Transverse colon (tissue), 4 donors: ENCODE measurements around the gene TMC6. TPM values are rescaled to one million over a fixed set of nuclear protein-coding genes. Genes with fewer than 3 reads are reported as not detected.

Experiments used
- DNase-seq: peaks from one replicate; pipeline ENCODE4 v3.0.0-alpha.2; 2019
- H3K27ac ChIP-seq, 4 donors: fragments of 200-600 bp; sonication (generic); 2 replicates each; pipeline ENCODE4 v1.5.1; 2016 to 2018; ENCODE audit warnings: inconsistent platforms in 4 of 4
- H3K27me3 ChIP-seq: fragments of 200-600 bp; sonication (generic); 2 replicates; pipeline ENCODE4 v1.5.1; 2017; ENCODE audit warnings: inconsistent platforms
- H3K36me3 ChIP-seq, 4 donors: fragments of 200-600 bp; sonication (generic); 2 replicates each; pipeline ENCODE4 v1.5.1; 2017 to 2019; ENCODE audit warnings: inconsistent platforms in 4 of 4
- H3K4me1 ChIP-seq, 4 donors: fragments of 200-600 bp; sonication (generic); 2 replicates each; pipeline ENCODE4 v1.5.1; 2017 to 2020; ENCODE audit warnings: inconsistent platforms in 4 of 4
- H3K4me3 ChIP-seq, 4 donors: fragments of 200-600 bp; sonication (generic); 1 replicate in 1 of 4; 2 replicates in 3 of 4; pipeline versions ENCODE4 v1.5.1 to v1.6.1; 2017 to 2019; ENCODE audit warnings: inconsistent platforms in 4 of 4
- H3K9me3 ChIP-seq, 2 donors: fragments of 200-600 bp; sonication (generic); 2 replicates each; pipeline ENCODE4 v1.5.1; 2017 to 2019; ENCODE audit warnings: inconsistent platforms in 2 of 2
- EP300 ChIP-seq: sonication (generic); formaldehyde crosslinking; IDR thresholded peaks from one replicate; pipeline ENCODE4 v1.6.1; 2017; ENCODE audit warnings: antibody characterized with exemption, low read depth
- POLR2A ChIP-seq: fragments of 450-650 bp; IDR thresholded peaks from one replicate; pipeline ENCODE4 v1.6.1; 2016; ENCODE audit warnings: antibody characterized with exemption, mild to moderate bottlenecking, moderate library complexity
- POLR2AphosphoS5 ChIP-seq, 3 donors: sonication (generic); formaldehyde crosslinking; IDR thresholded peaks; one replicate each; pipeline ENCODE4 v1.6.1; 2016; ENCODE audit warnings: antibody characterized with exemption in 3 of 3
- WGBS, 2 donors: methylation state at CpG; one replicate each; pipeline ENCODE4 v1.1.5; 2018; ENCODE audit warnings: low coverage in 1 of 2; 5-methylcytosine and 5-hydroxymethylcytosine counted together
- in situ Hi-C, 4 donors: fragments of 200-750 bp; cut with MboI; loops; one replicate each; pipeline versions ENCODE4 v1.15.0 to v1.15.1; 2017; ENCODE audit warnings: low sequenced_read_pairs in 3 of 4, low pct_ligation_motif_present in 1 of 4, low pct_unique_long_range_greater_than_20kb in 1 of 4
- intact Hi-C: fragments of 100-400 bp; cut with DNase I; formaldehyde crosslinking; loops from one replicate; pipeline ENCODE4 v1.15.1; 2023; ENCODE audit warnings: low total_unique reads
- total RNA-seq, 4 donors: library from RNA; depleted of rRNA; stranded (reverse); fragments of >200 nt; gene quantifications; one replicate each; pipeline ENCODE4 v1.1.0, GENCODE V29; 2016
- TF ChIP-seq, protein P1 (sequence below), 5 experiments: fragments of 200-600 bp in 3 of 5; fragments of 450-650 bp in 2 of 5; sonication (generic) in 3 of 5; IDR thresholded peaks; 1 replicate in 2 of 5; 2 replicates in 3 of 5; pipeline ENCODE4 v1.5.1; 2016 to 2017; ENCODE audit warnings: antibody characterized with exemption in 5 of 5, inconsistent platforms in 3 of 5, mild to moderate bottlenecking in 2 of 5, moderate library complexity in 1 of 5

TMC6 gene
- total RNA-seq, 4 donors from 2014 or later = 39.7 to 181 (median 68.0) TPM

DNA sequence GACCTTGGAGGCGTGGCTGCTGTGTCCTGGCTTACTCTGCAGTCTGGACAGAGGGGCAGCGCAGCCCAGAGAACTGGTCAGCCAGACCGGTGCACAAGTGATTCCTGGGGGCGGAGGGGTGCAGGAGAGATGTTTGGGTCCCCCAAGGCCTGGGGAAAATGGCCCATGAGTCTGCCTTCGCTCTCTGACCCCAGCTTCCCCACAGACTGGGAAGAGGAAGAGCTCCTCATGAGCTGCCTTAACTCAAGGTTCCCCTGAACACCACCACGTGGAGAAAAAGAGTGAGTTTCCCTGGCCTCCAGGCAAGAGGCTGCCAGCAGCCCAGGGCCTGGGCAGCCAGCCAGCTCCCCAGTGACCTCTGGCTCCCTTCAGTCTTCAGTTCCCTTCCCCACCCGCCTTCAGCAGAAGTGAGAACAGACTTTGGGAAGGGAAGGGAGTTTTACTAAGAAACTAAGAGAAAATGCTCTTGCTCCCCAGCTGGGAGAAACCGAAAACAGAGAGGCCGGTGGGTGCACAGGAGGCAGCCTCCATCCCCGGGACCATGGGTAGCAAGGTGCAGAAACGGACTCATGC is 15.7 kb upstream of the TMC6 start:
- TF ChIP-seq, protein P1, sequence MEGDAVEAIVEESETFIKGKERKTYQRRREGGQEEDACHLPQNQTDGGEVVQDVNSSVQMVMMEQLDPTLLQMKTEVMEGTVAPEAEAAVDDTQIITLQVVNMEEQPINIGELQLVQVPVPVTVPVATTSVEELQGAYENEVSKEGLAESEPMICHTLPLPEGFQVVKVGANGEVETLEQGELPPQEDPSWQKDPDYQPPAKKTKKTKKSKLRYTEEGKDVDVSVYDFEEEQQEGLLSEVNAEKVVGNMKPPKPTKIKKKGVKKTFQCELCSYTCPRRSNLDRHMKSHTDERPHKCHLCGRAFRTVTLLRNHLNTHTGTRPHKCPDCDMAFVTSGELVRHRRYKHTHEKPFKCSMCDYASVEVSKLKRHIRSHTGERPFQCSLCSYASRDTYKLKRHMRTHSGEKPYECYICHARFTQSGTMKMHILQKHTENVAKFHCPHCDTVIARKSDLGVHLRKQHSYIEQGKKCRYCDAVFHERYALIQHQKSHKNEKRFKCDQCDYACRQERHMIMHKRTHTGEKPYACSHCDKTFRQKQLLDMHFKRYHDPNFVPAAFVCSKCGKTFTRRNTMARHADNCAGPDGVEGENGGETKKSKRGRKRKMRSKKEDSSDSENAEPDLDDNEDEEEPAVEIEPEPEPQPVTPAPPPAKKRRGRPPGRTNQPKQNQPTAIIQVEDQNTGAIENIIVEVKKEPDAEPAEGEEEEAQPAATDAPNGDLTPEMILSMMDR (IDR thresholded peaks at IDR 0.05) = no peak
- peak in 1 of 3 donors; percentile 36 for TF ChIP-seq POLR2AphosphoS5 (IDR thresholded peaks at IDR 0.05)
- peak; percentile 87 for DNase-seq
- Histone ChIP-seq H3K27me3 (no peaks in the 10 kb centered on the region), H3K4me3 (no peak overlapping the region), H3K36me3 (no peaks in the 10 kb centered on the region), H3K9me3 (no peaks in the 10 kb centered on the region), H3K27ac (peak overlapping the region; percentile 80 to 91 (median 83)), H3K4me1 (peaks cover 22 to 85% (median 59%) of the 10 kb centered on the region in 4 donors)
- 41% methylated on average over 11 of the region's 11 CpGs; no CpG with 5 or more reads in 1 of the 2 donors for WGBS, 2 donors
- in situ Hi-C loops (no loop called here), intact Hi-C loops (no loop called here)

DNA sequence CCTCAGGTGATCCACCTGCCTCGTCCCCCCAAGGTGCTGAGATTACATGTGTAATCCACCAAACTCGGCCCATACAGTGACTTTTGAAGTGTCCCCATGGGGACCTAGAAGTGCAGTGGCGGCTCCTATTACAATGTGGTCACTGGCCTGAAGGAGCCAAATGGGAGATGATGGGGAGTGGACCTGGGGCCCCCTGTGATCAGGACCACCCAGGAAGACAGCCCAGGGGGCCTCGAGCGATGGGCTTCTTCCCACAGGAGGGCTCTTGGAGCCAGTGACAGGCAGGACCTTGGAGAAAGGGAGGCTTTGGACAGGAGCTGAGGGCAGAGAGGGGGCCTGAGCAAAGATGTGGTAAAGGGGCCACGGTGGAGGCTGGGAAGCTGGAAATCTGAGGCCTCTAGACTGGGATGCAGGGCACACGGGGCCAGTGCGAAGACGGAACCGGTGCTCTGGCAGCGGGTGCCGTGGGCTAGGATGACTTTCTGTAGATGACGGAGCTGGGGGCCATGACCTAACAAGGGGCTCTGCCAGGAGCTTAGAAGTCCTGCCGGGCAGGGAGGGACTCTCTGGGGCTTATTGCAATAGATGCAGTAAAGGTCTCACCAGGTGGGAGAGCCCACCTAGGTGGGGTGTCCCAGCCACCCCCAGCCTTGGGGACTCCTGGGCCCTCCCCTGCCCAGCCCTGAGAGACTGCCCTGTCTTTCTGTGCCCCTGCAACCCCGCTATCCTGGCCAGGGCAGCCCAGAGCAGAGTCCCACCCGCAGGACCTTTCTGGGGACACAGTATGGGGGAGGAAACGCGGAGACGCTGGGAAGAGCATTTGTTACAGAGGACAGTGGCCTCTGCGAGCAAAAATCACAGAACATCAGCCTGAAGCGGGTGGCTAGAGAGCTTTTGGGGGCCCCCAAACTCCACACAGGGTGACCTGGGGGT is 14.9 kb upstream of the TMC6 start:
- intact Hi-C loops (no loop called here), in situ Hi-C loops (no loop called here)
- no peak for DNase-seq
- TF ChIP-seq, protein P1 (IDR thresholded peaks at IDR 0.05) = no peak
- TF ChIP-seq POLR2AphosphoS5 (IDR thresholded peaks at IDR 0.05) (no peak), EP300 (no peak), POLR2A (no peak)
- Histone ChIP-seq H3K27me3 (no peaks in the 10 kb centered on the region), H3K4me1 (peaks cover 22 to 80% (median 57%) of the 10 kb centered on the region in 4 donors), H3K36me3 (no peaks in the 10 kb centered on the region), H3K4me3 (no peak overlapping the region), H3K9me3 (no peaks in the 10 kb centered on the region), H3K27ac (peak overlapping the region; percentile 80 to 91 (median 83))
- WGBS, 2 donors = 90% methylated on average over 21 of the region's 21 CpGs; no CpG with 5 or more reads in 1 of the 2 donors

DNA sequence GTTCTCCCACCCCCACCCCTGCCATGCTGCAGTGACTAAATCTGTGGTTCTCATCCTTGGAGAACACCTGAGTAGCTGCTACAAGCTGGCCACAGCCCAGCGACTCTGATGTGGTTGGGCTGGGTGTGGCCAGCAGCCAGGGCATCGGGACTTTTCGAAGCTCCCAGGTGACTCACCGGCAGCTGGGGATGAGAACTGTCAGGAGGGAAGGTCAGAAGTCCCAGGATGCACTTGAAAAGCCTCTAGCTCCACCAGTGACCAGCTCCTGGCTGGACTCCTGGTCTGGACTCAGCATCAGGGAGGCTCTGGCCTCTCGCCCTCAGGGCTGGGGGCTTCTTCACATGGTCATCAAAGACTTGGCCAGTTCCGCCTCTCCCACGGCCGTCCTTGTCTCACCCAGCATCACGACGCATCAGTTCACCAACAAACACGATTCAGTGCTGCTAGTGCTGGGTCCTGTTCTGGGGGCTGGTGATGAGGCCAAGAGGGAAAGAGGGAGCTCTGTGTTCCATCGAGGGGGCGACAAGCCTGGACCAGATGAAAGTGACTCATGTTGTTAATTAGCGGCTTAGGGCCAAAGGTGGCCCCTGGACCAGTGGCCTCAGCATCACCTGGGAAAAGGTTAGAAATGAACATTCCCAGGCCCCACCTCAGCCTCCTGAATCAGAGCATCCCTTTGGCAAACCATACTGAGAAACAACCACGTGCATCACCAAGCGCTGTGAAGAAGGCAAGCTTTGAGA is 13.7 kb upstream of the TMC6 start:
- in situ Hi-C loops = no loop called here
- Histone ChIP-seq H3K27me3 (no peaks in the 10 kb centered on the region), H3K4me1 (peaks cover 22 to 73% (median 52%) of the 10 kb centered on the region in 4 donors), H3K36me3 (no peaks in the 10 kb centered on the region), H3K27ac (peak overlapping the region in 3 of 4 donors; percentile 43 to 76 (median 52)), H3K4me3 (no peak overlapping the region), H3K9me3 (no peaks in the 10 kb centered on the region)
- WGBS, 2 donors = 66% methylated on average over 16 of the region's 16 CpGs; no CpG with 5 or more reads in 1 of the 2 donors
- intact Hi-C loops = no loop called here
- DNase-seq = peak; percentile 78
- TF ChIP-seq POLR2AphosphoS5 (IDR thresholded peaks at IDR 0.05) = peak in 2 of 3 donors; percentile 15 to 20
- TF ChIP-seq EP300 = no peak
- TF ChIP-seq, protein P1 (IDR thresholded peaks at IDR 0.05) = no peak
